Skeletal muscle satellite cell (primary cell): Measurements from ENCODE around the gene UBQLN4.
"Not testable (repeated sequence)": the region's sequence is repeated elsewhere in the genome, so short reads cannot be mapped to it uniquely, and the experiment has no call there.

ENCODE experiments used
- H3K27me3 ChIP-seq: 2 replicates; pipeline ENCODE4 v1.7.0; 2013; ENCODE audit warnings: low read length; ENCODE audit not compliant: control insufficient read depth, insufficient read depth
- H3K36me3 ChIP-seq: 2 replicates; pipeline ENCODE4 v1.7.0; 2013; ENCODE audit warnings: mild to moderate bottlenecking, control low read depth, low read length; ENCODE audit not compliant: insufficient read depth
- H3K4me1 ChIP-seq: 2 replicates; pipeline ENCODE4 v1.7.0; 2013; ENCODE audit warnings: low read length; ENCODE audit not compliant: control insufficient read depth, insufficient read depth
- H3K4me2 ChIP-seq: 2 replicates; pipeline ENCODE4 v1.7.0; 2013; ENCODE audit warnings: mild to moderate bottlenecking, low read length
- H3K4me3 ChIP-seq: 2 replicates; pipeline ENCODE4 v1.7.0; 2013; ENCODE audit warnings: low read length
- H3K9ac ChIP-seq: 2 replicates; pipeline ENCODE4 v1.7.0; 2013; ENCODE audit warnings: mild to moderate bottlenecking, low read depth, low read length, moderate library complexity
- H3K9me3 ChIP-seq: replicated peaks from 2 replicates; pipeline ENCODE4 v1.7.0; 2013; ENCODE audit warnings: mild to moderate bottlenecking, control low read depth, low read length

The UBQLN4 gene

GRCh38 chr1:156079762-156080161 lies 26.2 kb upstream of the UBQLN4 start:
- Histone ChIP-seq H3K4me2 (peak overlapping the region; percentile 99), H3K9me3 (no peaks in the 10 kb centered on the region), H3K36me3 (peaks cover 11% of the 10 kb centered on the region), H3K4me3 (no peak overlapping the region), H3K9ac (no peak overlapping the region), H3K4me1 (peaks cover 15% of the 10 kb centered on the region), H3K27me3 (no peaks in the 10 kb centered on the region)

- H3K36me3 ChIP-seq, result peaks cover 11% of the 10 kb centered on the region
- no peak overlapping the region for H3K9ac ChIP-seq
- H3K27me3 ChIP-seq, result no peaks in the 10 kb centered on the region
- H3K9me3 ChIP-seq, result no peaks in the 10 kb centered on the region
- H3K4me3 ChIP-seq, result no peak overlapping the region
- peaks cover 15% of the 10 kb centered on the region for H3K4me1 ChIP-seq
- no peak overlapping the region for H3K4me2 ChIP-seq
These were observed 25.1 kb upstream of the UBQLN4 start for GRCh38 chr1:156078728-156079127.

GRCh38 chr1:156077430-156077760 lies 23.8 kb upstream of the UBQLN4 start:
- H3K9ac ChIP-seq, result no peak overlapping the region
- no peaks in the 10 kb centered on the region for H3K9me3 ChIP-seq
- no peaks in the 10 kb centered on the region for H3K27me3 ChIP-seq

GRCh38 chr1:156076609-156077429 lies 23.2 kb upstream of the UBQLN4 start:
- Histone ChIP-seq H3K9ac (no peak overlapping the region), H3K4me1 (peaks cover 11% of the 10 kb centered on the region), H3K9me3 (no peaks in the 10 kb centered on the region), H3K27me3 (no peaks in the 10 kb centered on the region), H3K4me3 (no peak overlapping the region), H3K4me2 (no peak overlapping the region), H3K36me3 (peaks cover 11% of the 10 kb centered on the region)

More at GRCh38 chr1:156077430-156077760, 23.8 kb upstream of the UBQLN4 start:
- peaks cover 11% of the 10 kb centered on the region for H3K36me3 ChIP-seq
- H3K4me1 ChIP-seq, result peaks cover 11% of the 10 kb centered on the region
- H3K4me2 ChIP-seq, result no peak overlapping the region
- H3K4me3 ChIP-seq, result no peak overlapping the region

GRCh38 chr1:156075775-156076204 lies 22.2 kb upstream of the UBQLN4 start:
- Histone ChIP-seq H3K4me1 (peaks cover 5% of the 10 kb centered on the region), H3K4me3 (no peak overlapping the region), H3K9ac (no peak overlapping the region)

GRCh38 chr1:156075162-156075561 lies 21.6 kb upstream of the UBQLN4 start:
- peaks cover 11% of the 10 kb centered on the region for H3K36me3 ChIP-seq
- H3K9me3 ChIP-seq, result no peaks in the 10 kb centered on the region
- no peak overlapping the region for H3K9ac ChIP-seq
- no peaks in the 10 kb centered on the region for H3K27me3 ChIP-seq
- H3K4me2 ChIP-seq, result no peak overlapping the region
- no peak overlapping the region for H3K4me3 ChIP-seq
- H3K4me1 ChIP-seq, result no peaks in the 10 kb centered on the region

More at GRCh38 chr1:156075775-156076204, 22.2 kb upstream of the UBQLN4 start:
- Histone ChIP-seq H3K9me3 (no peaks in the 10 kb centered on the region), H3K27me3 (no peaks in the 10 kb centered on the region), H3K4me2 (no peak overlapping the region), H3K36me3 (peaks cover 11% of the 10 kb centered on the region)

GRCh38 chr1:156074661-156075060 lies 21.1 kb upstream of the UBQLN4 start:
- H3K4me3 ChIP-seq, result no peak overlapping the region
- no peaks in the 10 kb centered on the region for H3K4me1 ChIP-seq
- H3K9ac ChIP-seq, result no peak overlapping the region
- no peak overlapping the region for H3K4me2 ChIP-seq
- H3K9me3 ChIP-seq, result no peaks in the 10 kb centered on the region
- peaks cover 11% of the 10 kb centered on the region for H3K36me3 ChIP-seq
- H3K27me3 ChIP-seq, result no peaks in the 10 kb centered on the region

- no peak overlapping the region for H3K9ac ChIP-seq
- H3K4me2 ChIP-seq, result no peak overlapping the region
- no peaks in the 10 kb centered on the region for H3K4me1 ChIP-seq
- H3K27me3 ChIP-seq, result no peaks in the 10 kb centered on the region
- peaks cover 11% of the 10 kb centered on the region for H3K36me3 ChIP-seq
- no peaks in the 10 kb centered on the region for H3K9me3 ChIP-seq
- no peak overlapping the region for H3K4me3 ChIP-seq
These were observed 20.1 kb upstream of the UBQLN4 start for GRCh38 chr1:156073740-156074139.

- no peaks in the 10 kb centered on the region for H3K27me3 ChIP-seq
These were observed 19.6 kb upstream of the UBQLN4 start for GRCh38 chr1:156073110-156073687.

GRCh38 chr1:156072251-156072650 lies 18.7 kb upstream of the UBQLN4 start:
- Histone ChIP-seq H3K9ac (no peak overlapping the region), H3K27me3 (no peaks in the 10 kb centered on the region), H3K9me3 (no peaks in the 10 kb centered on the region), H3K36me3 (peaks cover 9% of the 10 kb centered on the region), H3K4me2 (no peak overlapping the region), H3K4me3 (no peak overlapping the region), H3K4me1 (no peaks in the 10 kb centered on the region)

More at GRCh38 chr1:156073110-156073687, 19.6 kb upstream of the UBQLN4 start:
- Histone ChIP-seq H3K4me3 (no peak overlapping the region), H3K9ac (no peak overlapping the region), H3K36me3 (peaks cover 11% of the 10 kb centered on the region), H3K9me3 (no peaks in the 10 kb centered on the region), H3K4me1 (no peaks in the 10 kb centered on the region), H3K4me2 (no peak overlapping the region)

GRCh38 chr1:156071332-156071816 lies 17.8 kb upstream of the UBQLN4 start:
- not testable (repeated sequence) for H3K4me1 ChIP-seq, H3K4me3 ChIP-seq, H3K36me3 ChIP-seq

More at GRCh38 chr1:156071332-156071816, 17.8 kb upstream of the UBQLN4 start:
- H3K9ac ChIP-seq, H3K27me3 ChIP-seq, H3K4me2 ChIP-seq, H3K9me3 ChIP-seq: not testable (repeated sequence)
